ENCODE measurements around the gene MAP3K6. TPM values are rescaled to one million over a fixed set of nuclear protein-coding genes. Genes with fewer than 3 reads are reported as not detected.

Gene MAP3K6
- polyA plus RNA-seq, 1 donor from 2014 or later, result 4.4 TPM

DNA sequence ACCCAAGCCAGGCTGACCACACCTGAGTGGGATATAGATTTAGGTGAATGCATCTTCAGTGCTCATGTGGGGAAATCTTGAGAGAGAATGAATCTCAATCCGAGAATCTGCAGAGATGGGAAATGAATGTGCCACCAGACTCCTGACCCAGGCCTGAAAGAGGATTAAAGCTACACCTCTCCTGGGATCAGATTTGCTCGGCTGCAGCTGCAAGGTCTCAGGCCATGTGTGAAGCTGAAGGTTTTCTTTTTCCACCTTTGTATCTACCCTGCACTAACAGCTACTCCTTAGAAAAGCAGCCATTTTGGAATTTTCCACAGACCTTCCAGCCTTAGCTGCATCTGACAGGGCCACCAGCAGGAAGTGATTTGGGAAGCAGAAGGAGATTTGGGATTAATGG, 43.9 kb upstream of the MAP3K6 start:
- H2AFZ ChIP-seq (ENCODE audit: low read depth, low read length), result no peak overlapping the region
- H3K27ac ChIP-seq (ENCODE audit: low read length), result no peak overlapping the region
- no peak for TF ChIP-seq MXI1 (conservative IDR thresholded peaks at IDR 0.05; ENCODE audit: poor library complexity, severe bottlenecking)
- TF ChIP-seq SMC3 (conservative IDR thresholded peaks at IDR 0.05; ENCODE audit: poor library complexity), result no peak
- TF ChIP-seq POLR2AphosphoS5 (IDR thresholded peaks at IDR 0.05), result no peak
- TF ChIP-seq EZH2 (IDR thresholded peaks at IDR 0.05; ENCODE audit: borderline replicate concordance, insufficient read depth, low read length, poor library complexity, severe bottlenecking), result no peak
- no peak for TF ChIP-seq RAD21 (conservative IDR thresholded peaks at IDR 0.05)
- TF ChIP-seq, protein P1, sequence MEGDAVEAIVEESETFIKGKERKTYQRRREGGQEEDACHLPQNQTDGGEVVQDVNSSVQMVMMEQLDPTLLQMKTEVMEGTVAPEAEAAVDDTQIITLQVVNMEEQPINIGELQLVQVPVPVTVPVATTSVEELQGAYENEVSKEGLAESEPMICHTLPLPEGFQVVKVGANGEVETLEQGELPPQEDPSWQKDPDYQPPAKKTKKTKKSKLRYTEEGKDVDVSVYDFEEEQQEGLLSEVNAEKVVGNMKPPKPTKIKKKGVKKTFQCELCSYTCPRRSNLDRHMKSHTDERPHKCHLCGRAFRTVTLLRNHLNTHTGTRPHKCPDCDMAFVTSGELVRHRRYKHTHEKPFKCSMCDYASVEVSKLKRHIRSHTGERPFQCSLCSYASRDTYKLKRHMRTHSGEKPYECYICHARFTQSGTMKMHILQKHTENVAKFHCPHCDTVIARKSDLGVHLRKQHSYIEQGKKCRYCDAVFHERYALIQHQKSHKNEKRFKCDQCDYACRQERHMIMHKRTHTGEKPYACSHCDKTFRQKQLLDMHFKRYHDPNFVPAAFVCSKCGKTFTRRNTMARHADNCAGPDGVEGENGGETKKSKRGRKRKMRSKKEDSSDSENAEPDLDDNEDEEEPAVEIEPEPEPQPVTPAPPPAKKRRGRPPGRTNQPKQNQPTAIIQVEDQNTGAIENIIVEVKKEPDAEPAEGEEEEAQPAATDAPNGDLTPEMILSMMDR (IDR thresholded peaks at IDR 0.05; ENCODE audit: poor library complexity, severe bottlenecking), result no peak
- TF ChIP-seq EP300 (conservative IDR thresholded peaks at IDR 0.05; ENCODE audit: poor library complexity, severe bottlenecking), result no peak
- H3K9me2 ChIP-seq (ENCODE audit: insufficient read depth, low read length), result no peaks in the 10 kb centered on the region
- H3K27me3 ChIP-seq (ENCODE audit: insufficient read depth, low read depth, low read length), result no peaks in the 10 kb centered on the region
- H3K79me2 ChIP-seq (replicated peaks; ENCODE audit: insufficient read depth, low read length), result no peaks in the 10 kb centered on the region
- H3F3A ChIP-seq (ENCODE audit: insufficient read depth, low read length, poor library complexity, severe bottlenecking), result no peaks in the 10 kb centered on the region
- H3K9ac ChIP-seq (ENCODE audit: low read length), result no peak overlapping the region
- H4K20me1 ChIP-seq (ENCODE audit: insufficient read depth), result no peaks in the 10 kb centered on the region
- H3K9me3 ChIP-seq (ENCODE audit: low read length), result no peaks in the 10 kb centered on the region
- no peak overlapping the region for H3K4me3 ChIP-seq (ENCODE audit: low read length)
- peaks cover 4% of the 10 kb centered on the region for H3K36me3 ChIP-seq (ENCODE audit: insufficient read depth, low read length)
- no peak overlapping the region for H3K4me2 ChIP-seq (ENCODE audit: low read length)

DNA sequence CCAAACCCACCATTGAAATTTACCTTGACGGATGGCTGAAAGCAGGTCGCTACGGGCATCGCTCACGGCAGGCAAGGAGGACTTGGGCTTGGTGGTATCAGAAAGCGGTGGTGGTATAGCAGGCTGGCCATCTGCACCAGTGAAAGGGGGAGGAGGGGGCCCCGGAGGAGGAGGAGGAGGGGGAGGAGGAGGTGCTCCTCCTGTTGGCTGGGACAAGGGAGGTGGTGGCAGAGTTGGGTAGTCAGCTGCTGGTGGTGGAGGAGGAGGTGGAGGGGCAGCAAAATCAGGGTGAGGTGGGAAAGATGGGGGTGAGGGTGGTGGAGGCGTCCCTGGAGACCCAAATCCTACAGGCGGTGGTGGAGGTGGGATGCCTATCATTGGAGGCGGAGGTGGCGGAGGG, 42.9 kb upstream of the MAP3K6 start:
- H3F3A ChIP-seq (ENCODE audit: insufficient read depth, low read length, poor library complexity, severe bottlenecking), result no peaks in the 10 kb centered on the region
- H3K4me3 ChIP-seq (ENCODE audit: low read length), result no peak overlapping the region
- H3K27me3 ChIP-seq (ENCODE audit: insufficient read depth, low read depth, low read length), result no peaks in the 10 kb centered on the region
- H3K27ac ChIP-seq (ENCODE audit: low read length), result no peak overlapping the region
- no peak overlapping the region for H2AFZ ChIP-seq (ENCODE audit: low read depth, low read length)
- H4K20me1 ChIP-seq (ENCODE audit: insufficient read depth), result no peaks in the 10 kb centered on the region
- H3K9ac ChIP-seq (ENCODE audit: low read length), result no peak overlapping the region
- no peaks in the 10 kb centered on the region for H3K9me2 ChIP-seq (ENCODE audit: insufficient read depth, low read length)
- peaks cover 4% of the 10 kb centered on the region for H3K36me3 ChIP-seq (ENCODE audit: insufficient read depth, low read length)
- no peak overlapping the region for H3K4me2 ChIP-seq (ENCODE audit: low read length)
- H3K9me3 ChIP-seq (ENCODE audit: low read length), result no peaks in the 10 kb centered on the region
- no peak for TF ChIP-seq MXI1 (conservative IDR thresholded peaks at IDR 0.05; ENCODE audit: poor library complexity, severe bottlenecking)
- no peak for TF ChIP-seq POLR2AphosphoS5 (IDR thresholded peaks at IDR 0.05)
- no peak for TF ChIP-seq EP300 (conservative IDR thresholded peaks at IDR 0.05; ENCODE audit: poor library complexity, severe bottlenecking)
- no peak for TF ChIP-seq SMC3 (conservative IDR thresholded peaks at IDR 0.05; ENCODE audit: poor library complexity)
- TF ChIP-seq TAF1 (IDR thresholded peaks at IDR 0.05; ENCODE audit: low read depth), result no peak
- no peak for TF ChIP-seq EZH2 (IDR thresholded peaks at IDR 0.05; ENCODE audit: borderline replicate concordance, insufficient read depth, low read length, poor library complexity, severe bottlenecking)
- TF ChIP-seq RAD21 (conservative IDR thresholded peaks at IDR 0.05), result no peak
- TF ChIP-seq, protein P1 (IDR thresholded peaks at IDR 0.05; ENCODE audit: poor library complexity, severe bottlenecking), result no peak
- TF ChIP-seq, protein P2, sequence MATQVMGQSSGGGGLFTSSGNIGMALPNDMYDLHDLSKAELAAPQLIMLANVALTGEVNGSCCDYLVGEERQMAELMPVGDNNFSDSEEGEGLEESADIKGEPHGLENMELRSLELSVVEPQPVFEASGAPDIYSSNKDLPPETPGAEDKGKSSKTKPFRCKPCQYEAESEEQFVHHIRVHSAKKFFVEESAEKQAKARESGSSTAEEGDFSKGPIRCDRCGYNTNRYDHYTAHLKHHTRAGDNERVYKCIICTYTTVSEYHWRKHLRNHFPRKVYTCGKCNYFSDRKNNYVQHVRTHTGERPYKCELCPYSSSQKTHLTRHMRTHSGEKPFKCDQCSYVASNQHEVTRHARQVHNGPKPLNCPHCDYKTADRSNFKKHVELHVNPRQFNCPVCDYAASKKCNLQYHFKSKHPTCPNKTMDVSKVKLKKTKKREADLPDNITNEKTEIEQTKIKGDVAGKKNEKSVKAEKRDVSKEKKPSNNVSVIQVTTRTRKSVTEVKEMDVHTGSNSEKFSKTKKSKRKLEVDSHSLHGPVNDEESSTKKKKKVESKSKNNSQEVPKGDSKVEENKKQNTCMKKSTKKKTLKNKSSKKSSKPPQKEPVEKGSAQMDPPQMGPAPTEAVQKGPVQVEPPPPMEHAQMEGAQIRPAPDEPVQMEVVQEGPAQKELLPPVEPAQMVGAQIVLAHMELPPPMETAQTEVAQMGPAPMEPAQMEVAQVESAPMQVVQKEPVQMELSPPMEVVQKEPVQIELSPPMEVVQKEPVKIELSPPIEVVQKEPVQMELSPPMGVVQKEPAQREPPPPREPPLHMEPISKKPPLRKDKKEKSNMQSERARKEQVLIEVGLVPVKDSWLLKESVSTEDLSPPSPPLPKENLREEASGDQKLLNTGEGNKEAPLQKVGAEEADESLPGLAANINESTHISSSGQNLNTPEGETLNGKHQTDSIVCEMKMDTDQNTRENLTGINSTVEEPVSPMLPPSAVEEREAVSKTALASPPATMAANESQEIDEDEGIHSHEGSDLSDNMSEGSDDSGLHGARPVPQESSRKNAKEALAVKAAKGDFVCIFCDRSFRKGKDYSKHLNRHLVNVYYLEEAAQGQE (IDR thresholded peaks at IDR 0.05; ENCODE audit: borderline replicate concordance), result no peak
- H3K79me2 ChIP-seq (replicated peaks; ENCODE audit: insufficient read depth, low read length), result no peaks in the 10 kb centered on the region

Data from neural cell (in vitro differentiated cells).